Measurements from ENCODE around the gene FREM2.
A peak's percentile ranks its signal among the peaks of the same experiment; 100 is the strongest.

FREM2 gene

DNA sequence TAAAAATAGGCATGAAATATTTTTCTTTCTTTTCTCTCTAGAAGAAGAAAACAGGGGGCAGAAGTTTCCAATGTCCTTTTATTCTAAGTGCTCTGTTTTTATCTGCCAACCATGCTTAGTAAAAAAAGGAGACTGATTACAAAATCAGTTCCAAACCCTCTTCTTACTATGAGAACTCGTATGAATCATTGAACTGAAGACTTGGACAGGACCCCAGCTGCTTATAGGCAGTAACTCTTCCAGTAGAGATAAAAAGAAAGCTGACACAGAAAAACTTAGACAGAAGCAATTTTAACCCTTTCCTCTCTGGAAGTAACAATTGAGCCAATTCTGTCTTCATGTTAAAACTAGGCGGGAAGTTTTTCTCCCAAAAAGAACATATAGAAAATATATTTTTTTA, 24.5 kb upstream of the FREM2 start:
- Histone ChIP-seq H3K9ac (ENCODE audit: low read length) (no peak overlapping the region), H3K27me3 (ENCODE audit: control insufficient read depth, insufficient read depth, low read length) (no peaks in the 10 kb centered on the region), H3K9me3 (ENCODE audit: control insufficient read depth, insufficient read depth, low read depth, low read length) (no peaks in the 10 kb centered on the region), H3K4me1 (ENCODE audit: control insufficient read depth, insufficient read depth, low read length) (no peaks in the 10 kb centered on the region), H3K27ac (ENCODE audit: low read depth, low read length) (no peak overlapping the region), H3K4me3 (ENCODE audit: low read depth, low read length) (no peak overlapping the region), H3K36me3 (ENCODE audit: control insufficient read depth, insufficient read depth, low read length) (no peaks in the 10 kb centered on the region)

DNA sequence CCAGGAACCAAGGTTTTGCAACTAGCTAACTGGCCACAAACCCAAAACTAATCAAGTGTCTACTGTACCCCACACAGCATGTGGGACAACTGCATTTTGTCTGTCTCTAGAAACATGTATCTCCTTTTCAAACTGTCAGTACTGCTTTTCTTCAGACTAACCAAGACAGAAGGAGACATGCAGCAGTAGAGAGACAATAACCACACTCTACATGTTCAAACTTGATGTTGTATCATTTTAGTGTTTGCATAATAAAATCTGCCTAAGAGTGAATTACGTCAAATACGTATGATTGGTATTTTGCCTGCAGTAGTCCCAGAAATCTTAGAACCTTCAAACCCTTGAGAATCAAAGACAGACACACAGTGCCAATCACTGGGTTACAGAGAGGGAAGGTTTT, 22.0 kb upstream of the FREM2 start:
- Histone ChIP-seq H3K36me3 (ENCODE audit: control insufficient read depth, insufficient read depth, low read length) (no peaks in the 10 kb centered on the region), H3K9ac (ENCODE audit: low read length) (no peak overlapping the region), H3K27ac (ENCODE audit: low read depth, low read length) (no peak overlapping the region), H3K4me1 (ENCODE audit: control insufficient read depth, insufficient read depth, low read length) (no peaks in the 10 kb centered on the region), H3K27me3 (ENCODE audit: control insufficient read depth, insufficient read depth, low read length) (no peaks in the 10 kb centered on the region), H3K4me3 (ENCODE audit: low read depth, low read length) (no peak overlapping the region), H3K9me3 (ENCODE audit: control insufficient read depth, insufficient read depth, low read depth, low read length) (no peaks in the 10 kb centered on the region)

DNA sequence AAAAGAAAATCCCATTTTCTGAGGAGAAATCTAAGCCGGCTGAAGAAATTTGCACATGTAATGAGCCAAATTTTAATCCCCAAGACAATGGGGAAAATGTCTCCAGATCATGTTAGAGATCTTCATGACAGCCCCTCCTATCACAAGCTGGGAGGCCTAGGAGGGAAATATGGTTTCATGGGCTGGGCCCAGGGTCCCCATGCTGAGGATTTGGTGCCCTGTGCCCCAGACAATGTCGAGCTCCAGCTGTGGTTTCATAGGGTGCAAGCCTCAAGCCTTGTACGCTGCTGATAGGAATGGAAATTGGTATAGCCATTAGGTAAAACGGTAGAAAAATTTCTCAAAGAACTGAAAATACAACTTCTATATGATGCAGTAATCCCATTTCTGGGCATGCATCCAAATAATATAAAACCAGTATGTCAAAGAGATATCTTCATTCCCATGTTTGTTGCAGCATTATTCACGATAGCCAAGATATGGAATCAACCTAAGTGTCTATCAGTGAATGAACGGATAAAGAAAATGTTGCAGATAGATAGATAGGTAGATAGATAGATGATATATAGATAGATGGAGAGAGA, 19.3 kb upstream of the FREM2 start:
- no peaks in the 10 kb centered on the region for H3K36me3 ChIP-seq (ENCODE audit: control insufficient read depth, insufficient read depth, low read length)
- no peak overlapping the region for H3K27ac ChIP-seq (ENCODE audit: low read depth, low read length)
- no peaks in the 10 kb centered on the region for H3K4me1 ChIP-seq (ENCODE audit: control insufficient read depth, insufficient read depth, low read length)
- H3K27me3 ChIP-seq (ENCODE audit: control insufficient read depth, insufficient read depth, low read length): no peaks in the 10 kb centered on the region
- no peak overlapping the region for H3K4me3 ChIP-seq (ENCODE audit: low read depth, low read length)
- no peaks in the 10 kb centered on the region for H3K9me3 ChIP-seq (ENCODE audit: control insufficient read depth, insufficient read depth, low read depth, low read length)
- no peak overlapping the region for H3K9ac ChIP-seq (ENCODE audit: low read length)

DNA sequence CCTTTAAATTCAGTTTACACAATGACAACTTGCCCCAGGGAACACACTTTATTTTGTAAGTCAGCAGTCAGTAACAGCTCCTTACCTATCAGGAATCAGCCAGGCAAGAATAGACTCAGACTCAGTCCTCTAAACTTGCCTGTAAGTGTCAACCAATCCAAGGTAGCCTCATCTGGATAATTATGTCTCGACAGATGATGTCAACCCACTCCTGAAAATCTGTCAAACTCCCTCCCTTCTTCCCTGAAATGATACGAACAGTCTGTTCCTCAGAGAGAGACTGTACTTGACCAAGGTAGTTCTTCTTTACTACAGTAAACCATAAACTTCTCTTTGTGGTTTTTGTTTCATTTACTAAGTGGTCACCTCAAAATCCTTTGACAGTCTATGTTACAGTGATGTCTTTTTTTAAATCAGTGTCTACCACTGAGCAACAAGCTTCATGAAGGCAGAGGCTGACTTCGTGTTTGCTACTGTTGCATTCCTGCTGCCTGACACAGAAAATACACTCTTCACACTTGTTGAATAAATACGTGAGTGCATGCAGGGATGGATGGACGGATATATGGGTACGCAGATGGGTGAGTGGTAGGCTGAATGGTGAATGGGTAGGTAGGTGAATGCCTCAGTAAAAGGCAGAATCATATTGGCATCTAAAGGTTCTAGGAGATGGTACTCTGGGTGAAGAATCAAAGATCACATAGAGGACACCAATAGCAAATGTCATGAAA, 17.5 kb upstream of the FREM2 start:
- no peaks in the 10 kb centered on the region for H3K27me3 ChIP-seq (ENCODE audit: control insufficient read depth, insufficient read depth, low read length)
- H3K9ac ChIP-seq (ENCODE audit: low read length): no peak overlapping the region
- H3K4me3 ChIP-seq (ENCODE audit: low read depth, low read length): no peak overlapping the region
- H3K36me3 ChIP-seq (ENCODE audit: control insufficient read depth, insufficient read depth, low read length): no peaks in the 10 kb centered on the region
- H3K4me1 ChIP-seq (ENCODE audit: control insufficient read depth, insufficient read depth, low read length): no peaks in the 10 kb centered on the region
- H3K27ac ChIP-seq (ENCODE audit: low read depth, low read length): no peak overlapping the region
- H3K9me3 ChIP-seq (ENCODE audit: control insufficient read depth, insufficient read depth, low read depth, low read length): no peaks in the 10 kb centered on the region

DNA sequence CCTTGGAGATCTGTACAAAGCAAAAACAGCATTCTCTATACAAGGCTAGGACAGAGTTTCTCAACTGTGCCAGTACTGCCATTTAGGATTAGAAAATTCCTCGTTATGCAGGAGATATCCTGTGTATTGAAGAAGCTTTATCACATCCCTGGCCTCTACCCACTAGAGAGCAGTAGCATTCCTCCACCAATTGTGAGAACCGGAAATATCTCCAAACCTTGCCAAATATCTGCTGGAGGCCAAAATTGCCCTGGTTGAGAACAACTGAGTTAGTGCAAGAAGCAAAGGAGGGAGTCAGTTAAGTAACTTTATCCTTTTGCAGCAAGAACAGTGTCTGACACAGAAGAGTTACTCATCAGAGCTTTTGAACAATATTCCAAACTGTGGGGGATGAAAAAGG, 16.2 kb upstream of the FREM2 start:
- H3K9me3 ChIP-seq (ENCODE audit: control insufficient read depth, insufficient read depth, low read depth, low read length): no peaks in the 10 kb centered on the region
- no peak overlapping the region for H3K4me3 ChIP-seq (ENCODE audit: low read depth, low read length)
- H3K36me3 ChIP-seq (ENCODE audit: control insufficient read depth, insufficient read depth, low read length): no peaks in the 10 kb centered on the region
- no peaks in the 10 kb centered on the region for H3K4me1 ChIP-seq (ENCODE audit: control insufficient read depth, insufficient read depth, low read length)
- H3K9ac ChIP-seq (ENCODE audit: low read length): no peak overlapping the region
- no peak overlapping the region for H3K27ac ChIP-seq (ENCODE audit: low read depth, low read length)
- H3K27me3 ChIP-seq (ENCODE audit: control insufficient read depth, insufficient read depth, low read length): no peaks in the 10 kb centered on the region

DNA sequence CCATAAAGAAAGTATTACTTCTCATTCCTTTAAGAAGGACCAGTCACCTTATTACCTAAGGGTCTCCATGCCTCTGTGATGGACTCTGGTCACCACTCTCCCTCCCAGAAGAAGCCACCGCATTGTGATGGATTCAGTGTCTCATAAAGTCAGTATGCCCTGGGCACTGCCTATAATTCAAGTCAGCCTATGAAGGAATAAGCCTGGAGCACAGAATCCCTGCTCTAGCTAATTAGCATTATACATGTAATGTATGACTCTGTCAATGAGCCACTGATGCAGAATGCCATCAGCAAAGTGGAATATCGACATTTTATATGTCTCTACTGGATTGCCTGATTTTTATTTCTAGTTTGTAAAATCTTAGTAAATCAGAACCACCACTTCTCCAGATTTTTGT, 14.9 kb upstream of the FREM2 start:
- H3K36me3 ChIP-seq (ENCODE audit: control insufficient read depth, insufficient read depth, low read length): no peaks in the 10 kb centered on the region
- H3K9me3 ChIP-seq (ENCODE audit: control insufficient read depth, insufficient read depth, low read depth, low read length): no peaks in the 10 kb centered on the region
- H3K4me3 ChIP-seq (ENCODE audit: low read depth, low read length): no peak overlapping the region
- H3K27me3 ChIP-seq (ENCODE audit: control insufficient read depth, insufficient read depth, low read length): no peaks in the 10 kb centered on the region
- H3K27ac ChIP-seq (ENCODE audit: low read depth, low read length): no peak overlapping the region
- H3K4me1 ChIP-seq (ENCODE audit: control insufficient read depth, insufficient read depth, low read length): no peaks in the 10 kb centered on the region
- H3K9ac ChIP-seq (ENCODE audit: low read length): no peak overlapping the region

DNA sequence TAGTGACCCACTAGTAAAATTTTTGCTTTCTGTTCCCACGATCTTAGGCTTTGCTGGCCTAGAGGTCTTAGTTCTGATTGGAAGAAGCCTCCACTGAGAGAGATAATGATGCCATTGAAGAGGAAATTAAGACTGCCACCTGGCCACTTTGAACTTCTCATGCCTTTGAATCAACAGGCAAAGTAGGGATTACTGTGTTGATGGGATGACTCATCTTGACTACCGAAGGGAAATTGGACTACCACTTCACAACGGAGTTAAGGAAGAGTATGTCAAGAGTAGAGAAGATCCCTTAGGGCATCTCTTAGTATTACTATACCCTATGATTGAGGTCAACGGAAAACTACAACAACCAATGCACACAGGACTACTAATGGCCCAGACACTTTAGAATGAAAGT, 12.7 kb upstream of the FREM2 start:
- no peaks in the 10 kb centered on the region for H3K9me3 ChIP-seq (ENCODE audit: control insufficient read depth, insufficient read depth, low read depth, low read length)
- H3K4me1 ChIP-seq (ENCODE audit: control insufficient read depth, insufficient read depth, low read length): no peaks in the 10 kb centered on the region
- H3K9ac ChIP-seq (ENCODE audit: low read length): no peak overlapping the region
- no peaks in the 10 kb centered on the region for H3K27me3 ChIP-seq (ENCODE audit: control insufficient read depth, insufficient read depth, low read length)
- H3K27ac ChIP-seq (ENCODE audit: low read depth, low read length): no peak overlapping the region
- H3K4me3 ChIP-seq (ENCODE audit: low read depth, low read length): no peak overlapping the region
- H3K36me3 ChIP-seq (ENCODE audit: control insufficient read depth, insufficient read depth, low read length): no peaks in the 10 kb centered on the region

DNA sequence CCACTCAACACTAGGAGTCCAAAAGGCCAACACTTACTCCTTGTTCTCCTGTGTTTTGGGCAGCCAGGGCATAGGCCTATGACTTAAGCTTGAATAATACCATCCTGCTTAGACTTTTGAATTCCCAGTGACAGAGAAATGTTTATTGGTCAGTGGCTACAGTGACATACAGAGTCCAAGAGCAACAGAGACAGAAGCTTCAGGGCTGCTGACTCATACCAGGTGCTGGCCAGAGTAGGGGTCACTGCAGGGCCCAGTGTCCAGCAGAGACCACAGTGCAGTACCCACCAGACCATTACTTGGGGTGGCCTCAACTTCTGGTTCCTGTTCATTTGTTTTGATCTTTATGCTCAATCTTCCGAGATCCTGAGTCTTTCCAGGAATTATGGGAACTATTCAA, 6.0 kb upstream of the FREM2 start:
- no peak overlapping the region for H3K27ac ChIP-seq (ENCODE audit: low read depth, low read length)
- H3K9me3 ChIP-seq (ENCODE audit: control insufficient read depth, insufficient read depth, low read depth, low read length): no peaks in the 10 kb centered on the region
- no peaks in the 10 kb centered on the region for H3K36me3 ChIP-seq (ENCODE audit: control insufficient read depth, insufficient read depth, low read length)
- no peaks in the 10 kb centered on the region for H3K27me3 ChIP-seq (ENCODE audit: control insufficient read depth, insufficient read depth, low read length)
- no peak overlapping the region for H3K9ac ChIP-seq (ENCODE audit: low read length)
- H3K4me3 ChIP-seq (ENCODE audit: low read depth, low read length): no peak overlapping the region
- H3K4me1 ChIP-seq (ENCODE audit: control insufficient read depth, insufficient read depth, low read length): peaks cover 13% of the 10 kb centered on the region

DNA sequence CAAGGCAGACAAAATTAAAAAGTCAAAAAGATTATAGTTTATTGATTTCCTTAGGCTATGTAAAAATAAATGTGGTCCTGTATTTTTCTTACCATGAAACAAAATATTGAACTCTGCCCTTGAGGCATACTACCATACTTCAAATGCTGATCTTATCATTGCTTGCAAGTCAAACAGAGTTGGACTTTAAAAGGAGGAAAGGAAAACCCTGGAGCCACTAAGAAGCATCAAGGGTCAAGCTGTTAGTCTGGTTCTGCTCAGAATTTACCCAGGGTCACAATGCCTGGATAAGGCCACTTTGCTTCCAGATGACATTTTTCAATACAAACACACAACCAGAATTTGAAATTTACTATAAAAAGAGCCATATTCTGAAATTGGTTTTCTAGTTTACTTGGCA, 2.2 kb upstream of the FREM2 start:
- H3K9me3 ChIP-seq (ENCODE audit: control insufficient read depth, insufficient read depth, low read depth, low read length): no peaks in the 10 kb centered on the region
- peaks cover 23% of the 10 kb centered on the region for H3K27me3 ChIP-seq (ENCODE audit: control insufficient read depth, insufficient read depth, low read length)
- H3K4me1 ChIP-seq (ENCODE audit: control insufficient read depth, insufficient read depth, low read length): peaks cover 18% of the 10 kb centered on the region
- no peak overlapping the region for H3K9ac ChIP-seq (ENCODE audit: low read length)
- peaks cover 6% of the 10 kb centered on the region for H3K36me3 ChIP-seq (ENCODE audit: control insufficient read depth, insufficient read depth, low read length)
- no peak overlapping the region for H3K27ac ChIP-seq (ENCODE audit: low read depth, low read length)
- H3K4me3 ChIP-seq (ENCODE audit: low read depth, low read length): no peak overlapping the region

DNA sequence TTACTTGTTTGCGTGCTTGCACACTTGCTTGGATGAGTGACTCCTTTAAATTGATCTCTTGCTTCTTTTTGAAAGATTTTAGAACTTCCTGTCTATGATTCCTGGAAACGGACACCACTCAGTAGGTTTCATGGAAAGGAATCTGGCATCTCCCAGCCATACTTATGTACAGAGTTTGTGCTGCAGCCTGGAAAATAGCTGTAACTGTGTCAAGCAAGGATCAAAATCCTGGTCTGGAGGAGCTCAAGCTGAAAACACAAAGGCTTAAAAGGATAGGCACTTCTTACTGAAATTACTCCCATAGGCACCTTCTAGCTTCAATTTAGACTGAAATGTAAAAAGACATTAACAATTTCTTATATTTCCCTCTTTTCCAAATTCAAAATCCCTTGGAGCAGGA, 1.4 kb upstream of the FREM2 start:
- H3K27me3 ChIP-seq (ENCODE audit: control insufficient read depth, insufficient read depth, low read length): peaks cover 23% of the 10 kb centered on the region
- peaks cover 12% of the 10 kb centered on the region for H3K4me1 ChIP-seq (ENCODE audit: control insufficient read depth, insufficient read depth, low read length)
- H3K4me3 ChIP-seq (ENCODE audit: low read depth, low read length): peak overlapping the region; percentile 81
- H3K9me3 ChIP-seq (ENCODE audit: control insufficient read depth, insufficient read depth, low read depth, low read length): no peaks in the 10 kb centered on the region
- H3K36me3 ChIP-seq (ENCODE audit: control insufficient read depth, insufficient read depth, low read length): peaks cover 6% of the 10 kb centered on the region
- no peak overlapping the region for H3K27ac ChIP-seq (ENCODE audit: low read depth, low read length)
- H3K9ac ChIP-seq (ENCODE audit: low read length): no peak overlapping the region

DNA sequence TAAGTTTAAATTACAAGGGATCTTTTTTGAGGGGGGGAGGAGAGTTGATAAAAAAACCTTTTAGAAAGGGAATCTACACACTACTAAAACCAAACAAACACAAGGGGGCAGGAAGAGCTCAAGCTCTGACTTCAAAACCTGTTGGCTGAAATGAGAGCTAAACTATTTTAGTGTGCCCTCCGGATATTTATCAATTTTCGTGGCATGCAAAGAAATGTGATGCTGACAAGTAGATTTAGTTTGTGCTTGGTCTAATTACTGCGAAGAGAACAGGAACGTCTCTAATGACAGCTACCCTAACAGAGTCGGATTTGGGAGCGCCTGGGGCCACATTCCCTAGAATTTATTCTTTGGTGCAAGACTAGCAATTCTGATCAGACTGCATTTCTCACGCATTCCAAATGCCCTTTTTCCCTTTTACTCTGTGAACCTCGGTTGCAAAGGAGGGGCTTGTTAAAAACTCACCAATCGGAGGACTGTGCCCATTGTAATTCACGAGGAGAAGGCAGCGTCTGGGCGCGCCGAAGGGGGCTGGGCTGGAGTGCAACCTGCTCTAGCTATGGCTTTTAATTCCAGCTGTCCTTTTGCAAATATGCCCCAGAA, 802 bp upstream of the FREM2 start:
- Histone ChIP-seq H3K9me3 (ENCODE audit: control insufficient read depth, insufficient read depth, low read depth, low read length) (no peaks in the 10 kb centered on the region), H3K36me3 (ENCODE audit: control insufficient read depth, insufficient read depth, low read length) (peaks cover 6% of the 10 kb centered on the region), H3K27ac (ENCODE audit: low read depth, low read length) (no peak overlapping the region), H3K4me3 (ENCODE audit: low read depth, low read length) (peak overlapping the region; percentile 81), H3K27me3 (ENCODE audit: control insufficient read depth, insufficient read depth, low read length) (peaks cover 23% of the 10 kb centered on the region), H3K4me1 (ENCODE audit: control insufficient read depth, insufficient read depth, low read length) (peaks cover 12% of the 10 kb centered on the region), H3K9ac (ENCODE audit: low read length) (peak overlapping the region; percentile 60)

Measured in HUES6 (cell line).